Upper lobe of left lung (tissue), 4 donors: ENCODE results near the gene CEP70.

Experiments used
- POLR2A ChIP-seq, 4 donors: fragments of 450-650 bp; IDR thresholded peaks; one replicate each; pipeline ENCODE4 v1.5.1; 2016 to 2017; ENCODE audit warnings: antibody characterized with exemption in 4 of 4, mild to moderate bottlenecking in 2 of 4
- TF ChIP-seq, protein P1 (sequence below), 6 experiments: fragments of 450-650 bp in 4 of 6; fragments of 200-600 bp in 2 of 6; sonication (generic) in 2 of 6; IDR thresholded peaks; one replicate each; pipeline ENCODE4 v1.5.1; 2016 to 2019; ENCODE audit warnings: antibody characterized with exemption in 6 of 6

DNA sequence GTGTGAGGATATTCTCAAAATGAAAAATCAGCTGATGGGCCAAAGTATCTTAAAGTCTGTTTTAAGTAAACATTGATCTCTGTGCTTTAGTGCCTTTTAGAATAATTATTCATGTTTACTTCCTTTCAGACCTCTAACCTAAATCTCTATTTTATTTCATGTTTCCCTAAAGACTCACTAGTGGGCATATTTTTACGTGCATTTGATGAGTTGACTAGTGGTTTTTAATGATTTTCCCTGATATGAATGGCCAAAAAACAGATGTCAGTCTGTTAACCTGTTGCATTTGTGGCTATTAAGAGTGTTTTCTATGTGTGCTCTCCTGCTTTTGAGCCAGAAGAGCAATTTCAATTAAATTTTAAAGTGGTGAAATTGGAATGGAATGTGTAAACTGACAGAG is 21.4 kb upstream of the CEP70 start:
- TF ChIP-seq, protein P1, sequence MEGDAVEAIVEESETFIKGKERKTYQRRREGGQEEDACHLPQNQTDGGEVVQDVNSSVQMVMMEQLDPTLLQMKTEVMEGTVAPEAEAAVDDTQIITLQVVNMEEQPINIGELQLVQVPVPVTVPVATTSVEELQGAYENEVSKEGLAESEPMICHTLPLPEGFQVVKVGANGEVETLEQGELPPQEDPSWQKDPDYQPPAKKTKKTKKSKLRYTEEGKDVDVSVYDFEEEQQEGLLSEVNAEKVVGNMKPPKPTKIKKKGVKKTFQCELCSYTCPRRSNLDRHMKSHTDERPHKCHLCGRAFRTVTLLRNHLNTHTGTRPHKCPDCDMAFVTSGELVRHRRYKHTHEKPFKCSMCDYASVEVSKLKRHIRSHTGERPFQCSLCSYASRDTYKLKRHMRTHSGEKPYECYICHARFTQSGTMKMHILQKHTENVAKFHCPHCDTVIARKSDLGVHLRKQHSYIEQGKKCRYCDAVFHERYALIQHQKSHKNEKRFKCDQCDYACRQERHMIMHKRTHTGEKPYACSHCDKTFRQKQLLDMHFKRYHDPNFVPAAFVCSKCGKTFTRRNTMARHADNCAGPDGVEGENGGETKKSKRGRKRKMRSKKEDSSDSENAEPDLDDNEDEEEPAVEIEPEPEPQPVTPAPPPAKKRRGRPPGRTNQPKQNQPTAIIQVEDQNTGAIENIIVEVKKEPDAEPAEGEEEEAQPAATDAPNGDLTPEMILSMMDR (IDR thresholded peaks at IDR 0.05): no peak
- no peak for TF ChIP-seq POLR2A (IDR thresholded peaks at IDR 0.05)
